ENCODE results near the gene THEMIS2. TPM values are rescaled to one million over a fixed set of nuclear protein-coding genes. Genes with fewer than 3 reads are reported as not detected.

Gene THEMIS2
- total and polyA plus RNA-seq, 12 donors: 1.9 to 58.0 (median 19.0) TPM

GRCh38 chr1:27935721-27936120 is 63.4 kb downstream of the THEMIS2 start:
- no peaks in the 10 kb centered on the region for H3K4me1 ChIP-seq (replicated peaks in 1 of 2)
- no peak overlapping the region for H3K4me3 ChIP-seq
- H3K27me3 ChIP-seq: peaks cover 4% of the 10 kb centered on the region
- no peaks in the 10 kb centered on the region for H3K36me3 ChIP-seq (replicated peaks in 1 of 2)
- 45 to 67% (median 61%) methylated on average over 8 of the region's 8 CpGs for WGBS, 4 donors
- no peak for TF ChIP-seq CTCF (IDR thresholded peaks at IDR 0.05)
- TF ChIP-seq POLR2A (IDR thresholded peaks at IDR 0.05): no peak
- DNase-seq: no peak
- H3K9me3 ChIP-seq (replicated peaks in 1 of 3): no peaks in the 10 kb centered on the region
- intact Hi-C loops (cut with DNase I): no loop called here
- no peak overlapping the region for H3K27ac ChIP-seq

Small RNA genes within 50 kb of the gene (small RNA-seq; reads per million reads assigned to genes)
- gene RNU6-1245P (0 reads per million in 2 donors), gene SCARNA1 (61.3 to 177 reads per million in 2 donors)

Other genes starting within 250 kb of the THEMIS2 start
- gene FGR, start 237.4 kb upstream of the THEMIS2 start, total RNA-seq: 10 to 100 TPM in 4 of 9 donors, 1 to 10 TPM in 5; 1.5 to 16.0 (median 8.0) TPM
- gene FGR, start 237.4 kb upstream of the THEMIS2 start, polyA plus RNA-seq: 10 to 100 TPM in 2 of 3 donors, 1 to 10 TPM in 1; 6.0 to 51.9 (median 11.3) TPM
- 100 to 1,000 TPM in 6 of 9 donors, 10 to 100 TPM in 3; 67.6 to 379 (median 146) TPM for gene IFI6, start 200.4 kb upstream of the THEMIS2 start, total RNA-seq
- 100 to 1,000 TPM; 213 to 611 (median 223) TPM for gene IFI6, start 200.4 kb upstream of the THEMIS2 start, polyA plus RNA-seq
- 10 to 100 TPM in 4 of 9 donors, 1 to 10 TPM in 5; 4.0 to 12.4 (median 9.5) TPM for gene FAM76A, start 146.6 kb upstream of the THEMIS2 start, total RNA-seq
- gene FAM76A, start 146.6 kb upstream of the THEMIS2 start, polyA plus RNA-seq: 1 to 10 TPM; 2.9 to 7.6 (median 4.9) TPM
- 10 to 100 TPM; 27.5 to 81.9 (median 55.9) TPM for gene STX12, start 99.3 kb upstream of the THEMIS2 start, total RNA-seq
- 10 to 100 TPM; 18.4 to 72.1 (median 18.6) TPM for gene STX12, start 99.3 kb upstream of the THEMIS2 start, polyA plus RNA-seq
- gene PPP1R8, start 41.8 kb upstream of the THEMIS2 start, total RNA-seq: 10 to 100 TPM; 20.7 to 63.5 (median 30.9) TPM
- gene PPP1R8, start 41.8 kb upstream of the THEMIS2 start, polyA plus RNA-seq: 10 to 100 TPM; 16.9 to 45.0 (median 19.6) TPM
- gene RPA2, start 42.0 kb downstream of the THEMIS2 start, total RNA-seq: 10 to 100 TPM; 16.8 to 50.2 (median 35.6) TPM
- 10 to 100 TPM; 15.6 to 36.4 (median 20.2) TPM for gene RPA2, start 42.0 kb downstream of the THEMIS2 start, polyA plus RNA-seq
- not detected for gene SMPDL3B, start 62.5 kb downstream of the THEMIS2 start, total RNA-seq
- gene SMPDL3B, start 62.5 kb downstream of the THEMIS2 start, polyA plus RNA-seq: under 1 TPM in 1 of 3 donors, not detected in 2; 0.26 TPM
- gene XKR8, start 87.4 kb downstream of the THEMIS2 start, total RNA-seq: 10 to 100 TPM in 2 of 9 donors, 1 to 10 TPM in 7; 2.6 to 10.7 (median 5.6) TPM
- 1 to 10 TPM; 2.7 to 8.0 (median 5.3) TPM for gene XKR8, start 87.4 kb downstream of the THEMIS2 start, polyA plus RNA-seq
- 10 to 100 TPM in 8 of 9 donors, 1 to 10 TPM in 1; 8.9 to 28.9 (median 15.4) TPM for gene EYA3, start 216.1 kb downstream of the THEMIS2 start, total RNA-seq
- 10 to 100 TPM in 1 of 3 donors, 1 to 10 TPM in 2; 4.3 to 20.9 (median 4.7) TPM for gene EYA3, start 216.1 kb downstream of the THEMIS2 start, polyA plus RNA-seq